DMS153 (cell line): ENCODE results near the gene ISM1.
A peak's percentile ranks its signal among the peaks of the same experiment; 100 is the strongest.

Experiments used
- DNase-seq: peaks from one replicate; lab custom pipeline; 2025; lab: John Stamatoyannopoulos, UW

Gene ISM1

GRCh38 chr20:13313201-13313600 lies 92.1 kb downstream of the ISM1 start:
- DNase-seq: no peak

GRCh38 chr20:13317439-13317838 lies 96.4 kb downstream of the ISM1 start:
- DNase-seq: no peak

- DNase-seq: no peak
Measured at GRCh38 chr20:13318871-13319521, 97.9 kb downstream of the ISM1 start.

- no peak for DNase-seq
Measured at GRCh38 chr20:13320702-13321101, 99.6 kb downstream of the ISM1 start.

GRCh38 chr20:13321416-13321815 lies 100.3 kb downstream of the ISM1 start:
- DNase-seq: no peak

GRCh38 chr20:13322198-13322597 lies 101.1 kb downstream of the ISM1 start:
- no peak for DNase-seq

GRCh38 chr20:13322621-13323020 lies 101.5 kb downstream of the ISM1 start:
- no peak for DNase-seq

GRCh38 chr20:13325033-13325432 lies 104.0 kb downstream of the ISM1 start:
- no peak for DNase-seq

GRCh38 chr20:13325796-13326340 lies 104.8 kb downstream of the ISM1 start:
- no peak for DNase-seq

- DNase-seq: no peak
Measured at GRCh38 chr20:13331536-13331935, 110.5 kb downstream of the ISM1 start.

- DNase-seq: no peak
Measured at GRCh38 chr20:13333036-13333435, 112.0 kb downstream of the ISM1 start.

- DNase-seq: peak; percentile 54
Measured at GRCh38 chr20:13333793-13334192, 112.7 kb downstream of the ISM1 start.

GRCh38 chr20:13336308-13337089 lies 115.4 kb downstream of the ISM1 start:
- no peak for DNase-seq

GRCh38 chr20:13337090-13337784 lies 116.2 kb downstream of the ISM1 start:
- no peak for DNase-seq

- no peak for DNase-seq
Measured at GRCh38 chr20:13338097-13338661, 117.1 kb downstream of the ISM1 start.

- DNase-seq: no peak
Measured at GRCh38 chr20:13338999-13339411, 117.9 kb downstream of the ISM1 start.

GRCh38 chr20:13340088-13340487 lies 119.0 kb downstream of the ISM1 start:
- DNase-seq: no peak

GRCh38 chr20:13341737-13342393 lies 120.8 kb downstream of the ISM1 start:
- no peak for DNase-seq

- no peak for DNase-seq
Measured at GRCh38 chr20:13342469-13343242, 121.6 kb downstream of the ISM1 start.

- no peak for DNase-seq
Measured at GRCh38 chr20:13344671-13345070, 123.6 kb downstream of the ISM1 start.
